KOPT-K1 (cell line): ENCODE data around the gene IPO5.
"Not testable (repeated sequence)": the region's sequence is repeated elsewhere in the genome, so short reads cannot be mapped to it uniquely, and the experiment has no call there.

Experiments
- H3K27ac ChIP-seq: fragments of 200-600 bp; sonication (generic); 2 replicates; pipeline ENCODE4 v1.5.1; 2016; ENCODE audit warnings: antibody characterized with exemption, mild to moderate bottlenecking, low read depth, low read length; ENCODE audit not compliant: poor library complexity, severe bottlenecking
- H3K36me3 ChIP-seq: fragments of 200-600 bp; sonication (generic); 2 replicates; pipeline ENCODE4 v1.5.1; 2017; ENCODE audit warnings: antibody characterized with exemption, mild to moderate bottlenecking, low read length, moderate library complexity; ENCODE audit not compliant: insufficient read depth
- H3K9me3 ChIP-seq: fragments of 200-600 bp; sonication (generic); 2 replicates; pipeline ENCODE4 v1.5.1; 2017; ENCODE audit warnings: antibody characterized with exemption, low read length, mild to moderate bottlenecking; ENCODE audit not compliant: insufficient read depth, poor library complexity, severe bottlenecking

The IPO5 gene

GRCh38 chr13:97975280-97975847 is 21.9 kb downstream of the IPO5 start:
- no peaks in the 10 kb centered on the region for H3K9me3 ChIP-seq
- 0 out of 2 replicates have a peak, but pooled peaks cover 3% of the 10 kb centered on the region for H3K36me3 ChIP-seq
- peak overlapping the region; percentile 78 for H3K27ac ChIP-seq

- H3K27ac ChIP-seq: peak overlapping the region; percentile 78
- peaks cover 5% of the 10 kb centered on the region; the same call in 1 of the 2 replicates for H3K36me3 ChIP-seq
- H3K9me3 ChIP-seq: no peaks in the 10 kb centered on the region
Observed at GRCh38 chr13:97975848-97976609, 22.6 kb downstream of the IPO5 start.

- Histone ChIP-seq H3K27ac (peak overlapping the region; percentile 78), H3K36me3 (peaks cover 14% of the 10 kb centered on the region), H3K9me3 (no peaks in the 10 kb centered on the region)
Observed at GRCh38 chr13:97976610-97977521, 23.4 kb downstream of the IPO5 start.

GRCh38 chr13:97977982-97978381 is 24.5 kb downstream of the IPO5 start:
- no peak overlapping the region for H3K27ac ChIP-seq

GRCh38 chr13:97978651-97979050 is 25.2 kb downstream of the IPO5 start:
- H3K9me3 ChIP-seq: no peaks in the 10 kb centered on the region
- H3K36me3 ChIP-seq: peaks cover 32% of the 10 kb centered on the region
- no peak overlapping the region for H3K27ac ChIP-seq

More at GRCh38 chr13:97977982-97978381, 24.5 kb downstream of the IPO5 start:
- peaks cover 25% of the 10 kb centered on the region for H3K36me3 ChIP-seq
- H3K9me3 ChIP-seq: no peaks in the 10 kb centered on the region

- H3K27ac ChIP-seq: no peak overlapping the region
- H3K36me3 ChIP-seq: peaks cover 36% of the 10 kb centered on the region
- no peaks in the 10 kb centered on the region for H3K9me3 ChIP-seq
Observed at GRCh38 chr13:97979051-97979450, 25.6 kb downstream of the IPO5 start.

- Histone ChIP-seq H3K27ac (no peak overlapping the region), H3K9me3 (no peaks in the 10 kb centered on the region), H3K36me3 (peaks cover 41% of the 10 kb centered on the region)
Observed at GRCh38 chr13:97979556-97979955, 26.1 kb downstream of the IPO5 start.

- Histone ChIP-seq H3K27ac (no peak overlapping the region), H3K9me3 (no peaks in the 10 kb centered on the region), H3K36me3 (peaks cover 68% of the 10 kb centered on the region)
Observed at GRCh38 chr13:97982286-97982685, 28.8 kb downstream of the IPO5 start.

- Histone ChIP-seq H3K9me3 (no peaks in the 10 kb centered on the region), H3K27ac (no peak overlapping the region), H3K36me3 (peaks cover 100% of the 10 kb centered on the region)
Observed at GRCh38 chr13:97986835-97987234, 33.4 kb downstream of the IPO5 start.

GRCh38 chr13:97999653-98000052 is 46.2 kb downstream of the IPO5 start:
- H3K27ac ChIP-seq: no peak overlapping the region
- H3K9me3 ChIP-seq: no peaks in the 10 kb centered on the region
- peaks cover 100% of the 10 kb centered on the region for H3K36me3 ChIP-seq

GRCh38 chr13:98004107-98004506 is 50.6 kb downstream of the IPO5 start:
- no peak overlapping the region for H3K27ac ChIP-seq
- peaks cover 100% of the 10 kb centered on the region for H3K36me3 ChIP-seq
- H3K9me3 ChIP-seq: no peaks in the 10 kb centered on the region

GRCh38 chr13:98004997-98005396 is 51.5 kb downstream of the IPO5 start:
- not testable (repeated sequence) for H3K9me3 ChIP-seq, H3K27ac ChIP-seq
- H3K36me3 ChIP-seq: peaks cover 100% of the 10 kb centered on the region

GRCh38 chr13:98007001-98007400 is 53.5 kb downstream of the IPO5 start:
- no peaks in the 10 kb centered on the region for H3K9me3 ChIP-seq
- H3K36me3 ChIP-seq: peaks cover 100% of the 10 kb centered on the region
- H3K27ac ChIP-seq: no peak overlapping the region

- Histone ChIP-seq H3K9me3 (no peaks in the 10 kb centered on the region), H3K36me3 (peaks cover 98% of the 10 kb centered on the region), H3K27ac (no peak overlapping the region)
Observed at GRCh38 chr13:98013241-98013640, 59.8 kb downstream of the IPO5 start.

- no peak overlapping the region for H3K27ac ChIP-seq
- H3K9me3 ChIP-seq: no peaks in the 10 kb centered on the region
- peaks cover 98% of the 10 kb centered on the region for H3K36me3 ChIP-seq
Observed at GRCh38 chr13:98014766-98015165, 61.3 kb downstream of the IPO5 start.
